Stimulated activated effector memory CD8-positive, alpha-beta T cell treated with anti-CD3 and anti-CD28 coated beads, Interleukin-12 subunit alpha, Interleukin-12 subunit beta, amount 100 ng/mL, for 72 hours (primary cell): ENCODE results near the gene LGALS3BP.
"Not testable (repeated sequence)": the region's sequence is repeated elsewhere in the genome, so short reads cannot be mapped to it uniquely, and the experiment has no call there.

Experiments used
- ATAC-seq: fragments of 150-1000 bp; cut with Tn5 transposase; 2 replicates; pipeline ENCODE4 v1.10.0; 2021
- DNase-seq, 2 donors: peaks; one replicate each; pipeline ENCODE4 v3.0.0; 2021 to 2022; ENCODE audit warnings: low spot score in 2 of 2
- H3K27ac Mint-ChIP-seq: one replicate; pipeline ENCODE4 v1.8.0; 2022; ENCODE audit warnings: mild to moderate bottlenecking, mixed read lengths
- H3K36me3 Mint-ChIP-seq: one replicate; pipeline ENCODE4 v1.8.0; 2022; ENCODE audit warnings: mild to moderate bottlenecking, mixed read lengths
- H3K4me1 Mint-ChIP-seq: one replicate; pipeline ENCODE4 v1.8.0; 2022; ENCODE audit warnings: mixed read lengths
- H3K4me3 Mint-ChIP-seq: one replicate; pipeline ENCODE4 v1.8.0; 2022; ENCODE audit warnings: mild to moderate bottlenecking, mixed read lengths
- H3K9me3 Mint-ChIP-seq: one replicate; pipeline ENCODE4 v1.8.0; 2022; ENCODE audit warnings: mixed read lengths

The LGALS3BP gene

GRCh38 chr17:78967782-78968362 is 11.9 kb downstream of the LGALS3BP start:
- H3K27ac Mint-ChIP-seq: peak overlapping the region; percentile 61
- ATAC-seq: peak; percentile 51
- H3K36me3 Mint-ChIP-seq: no peaks in the 10 kb centered on the region
- H3K9me3 Mint-ChIP-seq: no peaks in the 10 kb centered on the region
- H3K4me1 Mint-ChIP-seq: peaks cover 7% of the 10 kb centered on the region
- H3K4me3 Mint-ChIP-seq: no peak overlapping the region
- no peak for DNase-seq

GRCh38 chr17:78966910-78967600 is 12.7 kb downstream of the LGALS3BP start:
- no peak for DNase-seq
- no peaks in the 10 kb centered on the region for H3K9me3 Mint-ChIP-seq
- no peak overlapping the region for H3K4me3 Mint-ChIP-seq
- H3K27ac Mint-ChIP-seq: no peak overlapping the region
- no peak for ATAC-seq
- H3K36me3 Mint-ChIP-seq: no peaks in the 10 kb centered on the region
- H3K4me1 Mint-ChIP-seq: peaks cover 7% of the 10 kb centered on the region

GRCh38 chr17:78966123-78966813 is 13.5 kb downstream of the LGALS3BP start:
- no peak overlapping the region for H3K4me3 Mint-ChIP-seq
- no peaks in the 10 kb centered on the region for H3K36me3 Mint-ChIP-seq
- no peak for DNase-seq
- H3K27ac Mint-ChIP-seq: no peak overlapping the region
- no peaks in the 10 kb centered on the region for H3K9me3 Mint-ChIP-seq
- no peak for ATAC-seq
- peaks cover 3% of the 10 kb centered on the region for H3K4me1 Mint-ChIP-seq

- no peaks in the 10 kb centered on the region for H3K36me3 Mint-ChIP-seq
- DNase-seq: no peak
- no peak overlapping the region for H3K4me3 Mint-ChIP-seq
- ATAC-seq: no peak
- H3K27ac Mint-ChIP-seq: no peak overlapping the region
- H3K9me3 Mint-ChIP-seq: no peaks in the 10 kb centered on the region
- no peaks in the 10 kb centered on the region for H3K4me1 Mint-ChIP-seq
Observed at GRCh38 chr17:78965491-78965924, 14.2 kb downstream of the LGALS3BP start.

GRCh38 chr17:78963378-78963777 is 16.3 kb downstream of the LGALS3BP start:
- no peaks in the 10 kb centered on the region for H3K4me1 Mint-ChIP-seq
- H3K36me3 Mint-ChIP-seq: peaks cover 4% of the 10 kb centered on the region
- ATAC-seq: no peak
- H3K27ac Mint-ChIP-seq: no peak overlapping the region
- H3K9me3 Mint-ChIP-seq: no peaks in the 10 kb centered on the region
- DNase-seq: no peak
- no peak overlapping the region for H3K4me3 Mint-ChIP-seq

GRCh38 chr17:78962984-78963348 is 16.8 kb downstream of the LGALS3BP start:
- H3K36me3 Mint-ChIP-seq, H3K27ac Mint-ChIP-seq, DNase-seq, H3K4me3 Mint-ChIP-seq, H3K4me1 Mint-ChIP-seq, H3K9me3 Mint-ChIP-seq, ATAC-seq: not testable (repeated sequence)

GRCh38 chr17:78962345-78962983 is 17.3 kb downstream of the LGALS3BP start:
- H3K36me3 Mint-ChIP-seq: peaks cover 4% of the 10 kb centered on the region
- no peak overlapping the region for H3K27ac Mint-ChIP-seq
- no peaks in the 10 kb centered on the region for H3K9me3 Mint-ChIP-seq
- H3K4me3 Mint-ChIP-seq: no peak overlapping the region
- DNase-seq (no peak), ATAC-seq (no peak)
- no peaks in the 10 kb centered on the region for H3K4me1 Mint-ChIP-seq

GRCh38 chr17:78961571-78961970 is 18.2 kb downstream of the LGALS3BP start:
- Mint-ChIP-seq H3K4me3 (no peak overlapping the region), H3K9me3 (no peaks in the 10 kb centered on the region), H3K4me1 (peaks cover 7% of the 10 kb centered on the region), H3K36me3 (peaks cover 4% of the 10 kb centered on the region), H3K27ac (no peak overlapping the region)
- ATAC-seq: no peak
- DNase-seq: no peak

GRCh38 chr17:78960928-78961327 is 18.8 kb downstream of the LGALS3BP start:
- Mint-ChIP-seq H3K27ac (no peak overlapping the region), H3K4me3 (no peak overlapping the region), H3K4me1 (peaks cover 9% of the 10 kb centered on the region), H3K36me3 (peaks cover 4% of the 10 kb centered on the region), H3K9me3 (no peaks in the 10 kb centered on the region)
- no peak for DNase-seq
- ATAC-seq: no peak

- peaks cover 4% of the 10 kb centered on the region for H3K36me3 Mint-ChIP-seq
- no peak for DNase-seq
- H3K27ac Mint-ChIP-seq: no peak overlapping the region
- no peaks in the 10 kb centered on the region for H3K9me3 Mint-ChIP-seq
- ATAC-seq: no peak
- H3K4me1 Mint-ChIP-seq: peaks cover 13% of the 10 kb centered on the region
- no peak overlapping the region for H3K4me3 Mint-ChIP-seq
Observed at GRCh38 chr17:78959803-78960202, 19.9 kb downstream of the LGALS3BP start.

- peaks cover 18% of the 10 kb centered on the region for H3K4me1 Mint-ChIP-seq
- peaks cover 4% of the 10 kb centered on the region for H3K36me3 Mint-ChIP-seq
- DNase-seq (no peak), ATAC-seq (no peak)
- no peak overlapping the region for H3K27ac Mint-ChIP-seq
- H3K4me3 Mint-ChIP-seq: no peak overlapping the region
- H3K9me3 Mint-ChIP-seq: no peaks in the 10 kb centered on the region
Observed at GRCh38 chr17:78958641-78959127, 21.0 kb downstream of the LGALS3BP start.

GRCh38 chr17:78957128-78957527 is 22.6 kb downstream of the LGALS3BP start:
- no peak for DNase-seq
- no peak overlapping the region for H3K27ac Mint-ChIP-seq

GRCh38 chr17:78956254-78956653 is 23.5 kb downstream of the LGALS3BP start:
- Mint-ChIP-seq H3K4me3 (no peak overlapping the region), H3K9me3 (no peaks in the 10 kb centered on the region), H3K27ac (no peak overlapping the region), H3K4me1 (peaks cover 18% of the 10 kb centered on the region), H3K36me3 (peaks cover 4% of the 10 kb centered on the region)
- no peak for ATAC-seq
- no peak for DNase-seq

More at GRCh38 chr17:78957128-78957527, 22.6 kb downstream of the LGALS3BP start:
- Mint-ChIP-seq H3K36me3 (peaks cover 4% of the 10 kb centered on the region), H3K9me3 (no peaks in the 10 kb centered on the region), H3K4me1 (peaks cover 18% of the 10 kb centered on the region), H3K4me3 (no peak overlapping the region)
- no peak for ATAC-seq

- peaks cover 4% of the 10 kb centered on the region for H3K9me3 Mint-ChIP-seq
- H3K4me3 Mint-ChIP-seq: no peak overlapping the region
- DNase-seq (no peak), ATAC-seq (peak; percentile 90)
- H3K27ac Mint-ChIP-seq: peak overlapping the region; percentile 72
- peaks cover 18% of the 10 kb centered on the region for H3K4me1 Mint-ChIP-seq
- H3K36me3 Mint-ChIP-seq: no peaks in the 10 kb centered on the region
Observed at GRCh38 chr17:78954684-78955083, 25.0 kb downstream of the LGALS3BP start.
